GF-D8 (cell line): ENCODE data around the gene AK5.
"Not testable (repeated sequence)": the region's sequence is repeated elsewhere in the genome, so short reads cannot be mapped to it uniquely, and the experiment has no call there.

Source experiments
- DNase-seq: peaks from one replicate; lab custom pipeline; 2025; lab: John Stamatoyannopoulos, UW

AK5 gene

GRCh38 chr1:77499466-77499865, 217.6 kb downstream of the AK5 start:
- DNase-seq: no peak

DNA sequence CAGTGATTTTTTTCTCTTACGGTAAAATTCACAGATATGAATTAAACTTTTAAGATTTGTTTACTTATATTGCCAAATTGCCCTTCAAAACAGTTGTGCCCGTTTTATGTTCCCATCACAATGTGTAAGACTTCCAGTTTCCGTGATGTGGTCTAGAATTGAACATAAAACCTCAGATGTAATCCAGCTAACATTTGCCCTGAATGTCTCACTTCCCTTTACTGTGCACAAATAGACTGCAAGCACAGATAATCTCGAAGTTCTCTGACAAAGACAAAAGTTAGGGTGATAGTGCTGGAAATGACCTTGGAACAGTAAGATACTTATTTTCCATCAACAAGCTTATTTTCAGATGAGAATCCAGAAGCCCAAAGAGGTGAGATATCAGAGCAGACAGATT, 223.2 kb downstream of the AK5 start:
- peak; percentile 11 for DNase-seq

DNA sequence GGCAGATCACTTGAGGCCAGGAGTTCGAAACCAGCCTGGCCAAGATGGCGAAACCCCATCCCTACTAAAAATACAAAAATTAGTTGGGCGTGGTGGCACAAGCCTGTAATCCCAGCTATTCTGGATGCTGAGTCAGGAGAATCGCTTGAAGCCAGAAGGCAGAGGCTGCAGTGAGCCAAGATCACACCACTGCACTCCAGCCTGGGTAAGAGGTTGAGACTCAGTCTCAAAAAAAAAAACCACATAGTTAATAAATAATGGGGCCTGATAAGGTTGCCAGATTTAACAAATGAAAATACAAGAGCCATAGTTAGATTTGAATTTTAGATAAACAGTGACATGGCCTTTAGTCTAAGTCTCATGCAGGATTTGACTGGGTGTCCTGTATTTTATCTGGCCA, 225.0 kb downstream of the AK5 start:
- no peak for DNase-seq

DNA sequence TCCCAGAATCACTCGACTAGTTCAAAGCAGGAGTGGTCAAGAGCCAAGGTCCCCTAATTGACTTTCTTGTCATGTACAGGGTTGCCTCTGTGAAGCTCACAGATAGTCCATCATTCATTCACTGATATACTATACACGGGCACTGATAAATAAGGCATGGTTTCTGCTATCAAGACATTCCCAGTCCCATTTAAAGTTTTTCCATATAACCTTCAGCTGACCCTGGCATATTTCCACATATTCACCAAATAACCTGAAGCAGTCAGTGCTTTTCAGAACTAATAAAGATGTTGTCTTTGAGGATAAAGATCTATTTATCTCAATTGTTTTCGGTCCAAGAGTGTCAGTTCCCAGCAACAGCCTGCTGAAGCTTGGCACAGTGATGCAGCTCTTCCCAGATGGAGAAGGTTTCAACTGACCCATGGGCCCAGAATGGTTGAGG, 227.3 kb downstream of the AK5 start:
- no peak for DNase-seq

DNA sequence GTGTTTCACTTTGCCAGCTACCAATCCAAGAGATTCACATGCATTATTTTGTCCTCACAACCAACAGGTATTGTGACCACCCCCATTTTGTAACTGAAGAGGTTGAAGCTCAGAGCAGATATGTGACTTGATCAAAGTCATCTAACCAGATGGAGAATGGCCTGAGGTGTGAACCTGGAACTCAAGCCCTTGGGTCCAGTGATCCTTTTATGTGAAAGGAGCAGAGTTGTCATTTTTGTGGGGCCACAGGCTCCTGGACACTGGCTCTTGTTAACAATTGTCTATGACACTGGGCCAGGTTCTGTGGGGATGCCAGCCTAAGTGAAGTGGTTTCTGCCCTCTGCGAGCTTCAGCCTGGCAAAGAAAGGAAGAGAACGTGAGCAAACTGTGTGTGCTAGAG, 228.1 kb downstream of the AK5 start:
- no peak for DNase-seq

- no peak for DNase-seq
Measured at GRCh38 chr1:77511440-77511840, 229.6 kb downstream of the AK5 start.

DNA sequence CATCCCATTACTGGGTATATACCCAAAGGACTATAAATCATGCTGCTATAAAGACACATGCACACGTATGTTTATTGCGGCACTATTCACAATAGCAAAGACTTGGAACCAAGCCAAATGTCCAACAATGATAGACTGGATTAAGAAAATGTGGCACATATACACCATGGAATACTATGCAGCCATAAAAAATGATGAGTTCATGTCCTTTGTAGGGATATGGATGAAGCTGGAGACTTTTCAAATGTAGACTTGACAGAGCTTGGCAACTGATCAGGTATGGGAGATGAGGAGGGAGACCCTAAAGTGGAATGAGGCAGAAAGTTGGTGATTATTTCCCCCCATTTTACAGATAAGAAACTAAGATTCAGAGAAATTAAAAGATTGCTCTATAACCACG, 230.8 kb downstream of the AK5 start:
- not testable (repeated sequence) for DNase-seq

DNA sequence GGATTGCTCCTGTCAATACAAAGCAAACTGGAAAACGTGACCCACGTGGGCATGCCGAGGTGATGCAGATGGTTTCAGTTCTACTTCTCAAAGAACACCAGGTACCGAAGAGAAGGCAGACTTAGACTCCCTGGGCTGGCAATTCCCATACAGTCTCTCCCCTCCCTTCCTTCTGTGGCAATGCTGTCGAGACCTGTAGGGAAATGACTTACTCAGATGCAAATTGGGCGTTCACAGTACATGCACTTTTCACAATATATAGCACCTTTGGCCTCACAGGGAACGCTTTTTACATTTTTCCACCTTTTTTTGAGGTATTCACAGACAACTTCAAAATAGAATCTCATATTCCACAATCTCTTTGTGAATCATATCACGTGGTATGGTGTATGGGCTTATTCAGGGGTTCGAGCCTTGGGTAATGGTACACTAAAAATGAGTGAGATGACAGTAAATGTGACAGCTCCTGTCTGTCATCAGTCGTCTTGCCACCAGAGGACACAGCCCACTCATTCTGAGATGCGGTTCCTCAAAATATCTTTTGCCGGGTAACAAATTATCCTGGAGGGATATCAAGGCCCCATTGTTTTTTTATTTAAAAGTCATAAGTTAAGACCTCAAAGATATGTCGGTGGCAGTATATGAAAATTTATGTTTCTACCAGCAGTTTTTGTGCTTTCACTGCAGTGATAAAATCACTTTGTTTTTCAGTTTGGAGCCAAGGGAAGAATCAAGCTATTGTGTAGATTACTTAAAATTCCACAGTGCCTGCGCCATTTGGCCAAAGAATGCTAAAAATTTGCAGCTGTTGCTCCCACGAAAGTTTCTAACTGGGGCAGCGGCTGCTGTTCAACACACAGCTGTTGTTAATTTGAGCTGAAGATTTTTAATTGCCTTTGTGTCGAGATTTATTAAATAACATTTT, 232.3 kb downstream of the AK5 start:
- no peak for DNase-seq

DNA sequence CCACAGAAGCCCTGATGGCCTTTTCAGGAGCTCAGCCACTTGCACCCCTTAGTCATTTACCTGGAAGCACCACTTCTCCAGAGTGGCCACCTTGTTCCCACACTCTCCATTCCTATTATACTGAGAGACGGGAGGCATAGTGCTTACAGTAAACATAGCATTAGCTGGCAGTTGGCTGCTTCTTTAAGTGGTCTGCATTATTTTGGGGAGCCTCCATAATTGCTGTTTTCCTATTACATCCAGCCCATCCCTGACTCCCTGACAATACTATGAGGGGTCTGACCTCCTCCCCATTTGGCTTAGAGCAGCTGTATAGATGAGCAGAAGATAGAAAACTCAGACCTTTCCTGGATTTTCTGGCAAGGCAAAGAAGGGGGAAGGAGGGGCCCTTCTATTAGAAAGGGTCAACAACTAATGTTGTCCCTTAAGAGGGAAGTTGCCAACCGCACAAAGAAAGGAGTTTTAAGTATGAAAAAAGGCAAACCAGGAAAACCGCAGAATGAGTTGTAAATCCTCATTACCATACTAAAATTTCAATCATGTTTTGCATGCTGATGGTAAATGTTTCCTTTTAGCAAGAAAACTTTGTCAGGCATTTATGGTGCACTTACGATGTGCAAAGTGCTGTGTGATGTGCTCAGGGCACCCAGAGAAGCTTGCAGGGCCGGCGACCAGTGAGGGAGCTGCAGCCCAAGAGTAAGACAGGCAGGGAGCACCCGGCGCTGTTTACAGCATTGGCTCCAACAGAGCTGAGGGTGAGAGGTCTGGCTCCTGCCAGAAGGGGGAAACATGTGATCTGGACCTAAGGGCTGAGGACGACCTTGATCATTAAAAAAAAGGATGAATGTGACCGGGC, 233.3 kb downstream of the AK5 start:
- no peak for DNase-seq

DNA sequence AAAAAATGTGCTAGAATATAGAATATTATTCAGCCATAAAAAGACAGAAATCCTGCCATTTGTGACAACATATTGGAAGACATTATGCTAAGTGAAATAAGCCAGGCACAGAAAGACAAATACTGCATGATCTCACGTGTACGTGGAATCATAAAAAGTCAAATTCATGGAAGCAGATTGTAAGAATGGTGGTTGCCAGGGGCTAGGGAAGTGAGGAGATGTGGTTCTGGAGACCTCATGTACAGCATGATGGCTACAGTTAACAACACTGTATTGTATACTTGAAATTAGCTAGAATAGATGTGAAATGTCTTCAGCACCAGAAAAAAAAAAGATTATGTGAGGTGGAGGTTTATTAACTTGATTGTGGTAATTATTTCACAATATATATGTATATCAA, 234.3 kb downstream of the AK5 start:
- DNase-seq: no peak

DNA sequence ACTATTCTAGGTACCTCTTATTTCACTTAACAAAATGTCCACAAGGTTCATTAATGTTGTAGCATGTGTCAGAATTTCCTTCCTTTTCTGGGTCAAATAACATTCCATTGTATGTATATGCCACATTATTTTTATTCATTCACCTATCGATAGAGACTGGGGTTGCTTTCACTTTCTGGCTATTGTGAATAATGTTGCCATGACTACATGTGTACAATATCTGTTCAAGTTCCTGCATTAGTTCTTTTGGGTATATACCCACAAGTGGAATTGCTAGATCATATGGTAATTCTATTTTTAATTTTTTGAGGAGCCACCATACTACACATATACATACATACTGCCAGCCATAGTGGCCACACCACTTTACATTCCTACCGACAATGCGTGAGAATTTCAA, 242.2 kb downstream of the AK5 start:
- no peak for DNase-seq

DNA sequence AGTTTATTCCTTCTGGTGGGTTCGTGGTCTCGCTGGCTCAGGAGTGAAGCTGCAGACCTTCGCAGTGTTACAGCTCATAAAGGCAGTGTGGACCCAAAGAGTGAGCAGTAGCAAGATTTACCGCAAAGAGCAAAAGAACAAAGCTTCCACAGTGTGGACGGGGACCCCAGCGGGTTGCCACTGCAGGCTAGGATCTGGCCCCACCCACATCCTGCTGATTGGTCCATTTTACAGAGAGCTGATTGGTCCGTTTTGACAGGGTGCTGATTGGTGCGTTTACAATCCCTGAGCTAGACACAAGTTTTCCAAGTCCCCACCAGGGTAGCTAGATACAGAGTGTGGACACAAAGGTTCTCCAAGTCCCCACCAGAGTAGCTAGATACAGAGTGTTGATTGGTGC, 249.3 kb downstream of the AK5 start:
- DNase-seq: not testable (repeated sequence)

- DNase-seq: not testable (repeated sequence)
Measured at GRCh38 chr1:77531596-77532280, 249.9 kb downstream of the AK5 start.

DNA sequence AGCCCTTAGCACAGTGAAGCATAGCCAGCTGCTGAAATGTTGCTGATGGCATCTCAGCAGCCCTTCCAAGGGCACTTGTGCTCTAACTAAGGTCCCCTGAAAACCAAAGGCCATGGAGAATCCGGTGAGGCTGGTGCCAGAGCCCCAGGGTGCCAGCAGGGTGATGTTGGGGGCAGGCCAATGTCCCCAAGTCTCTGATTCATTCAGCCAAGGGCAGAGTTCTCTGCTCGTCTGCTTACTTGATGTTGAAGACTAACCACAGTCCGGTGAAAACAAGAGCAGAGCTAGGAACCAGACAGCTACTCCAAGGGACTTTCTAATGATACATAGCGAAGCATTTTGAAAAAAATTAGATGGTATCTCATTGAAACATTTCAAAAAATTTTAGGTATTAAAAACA, 250.8 kb downstream of the AK5 start:
- DNase-seq: no peak

- peak; percentile 66 for DNase-seq
Measured at GRCh38 chr1:77533660-77534305, 252.0 kb downstream of the AK5 start.

DNA sequence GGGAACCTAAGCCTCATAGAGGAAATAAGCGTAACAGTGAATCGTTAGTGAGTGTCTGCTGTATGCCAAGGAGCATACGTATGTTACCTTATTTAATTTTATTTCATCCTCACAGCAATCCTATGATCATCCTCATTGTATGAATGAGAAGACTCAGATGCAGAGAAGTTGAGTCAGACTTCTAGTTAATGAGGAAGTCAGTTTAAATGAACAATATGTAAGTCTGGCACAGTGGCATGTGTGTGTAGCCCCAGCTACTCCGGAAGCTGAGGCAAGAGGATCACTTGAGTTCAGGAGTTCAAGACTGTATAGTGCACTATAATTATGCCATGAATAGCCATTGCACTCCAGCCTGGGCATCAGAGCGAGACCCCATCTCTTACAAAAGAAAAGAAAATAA, 252.6 kb downstream of the AK5 start:
- DNase-seq: peak; percentile 69

DNA sequence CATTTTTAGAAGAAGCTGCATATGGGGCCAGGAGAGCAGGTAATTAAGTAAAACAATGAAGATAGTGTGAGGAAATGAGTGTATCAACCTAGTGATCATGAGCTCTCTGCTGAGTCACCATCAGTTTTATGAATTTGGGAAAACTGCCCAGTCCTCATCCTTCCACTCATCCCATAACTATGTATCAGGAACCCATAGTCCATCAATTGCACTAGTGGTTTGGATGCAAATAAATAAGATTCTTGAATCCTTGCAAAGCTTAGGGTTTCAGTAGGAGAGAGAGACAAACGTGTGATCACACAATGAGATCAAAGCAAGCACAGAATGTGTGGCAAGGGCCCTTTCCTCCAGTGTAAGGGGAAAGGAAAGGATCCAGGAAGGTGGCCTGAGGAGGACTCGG, 255.0 kb downstream of the AK5 start:
- no peak for DNase-seq

DNA sequence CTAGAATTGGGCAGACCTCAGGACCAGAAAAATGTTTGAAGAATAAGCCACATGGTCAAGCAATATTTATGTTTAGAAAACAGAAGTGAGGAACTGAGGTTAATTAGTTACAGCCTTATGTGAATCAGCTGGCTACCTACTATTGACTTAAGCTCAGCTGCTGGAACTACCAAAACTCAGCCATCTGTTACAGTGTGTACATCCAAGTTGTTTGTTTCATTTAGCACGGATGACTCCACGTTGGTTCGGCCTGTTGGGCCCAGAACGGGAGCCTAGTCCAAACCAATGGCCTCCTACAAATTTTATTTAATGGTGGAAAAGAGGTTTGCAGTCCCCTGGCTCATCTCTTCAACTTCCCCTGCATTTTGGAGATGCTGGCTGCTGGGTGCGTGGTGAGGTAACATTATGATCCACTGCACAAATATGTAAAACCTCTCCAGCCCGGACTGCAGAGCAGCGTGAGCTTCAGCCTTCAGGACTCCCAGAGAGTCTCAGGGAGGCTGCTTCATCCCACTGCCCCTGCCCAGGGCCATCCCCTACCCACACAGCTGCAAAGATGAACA, 257.2 kb downstream of the AK5 start:
- no peak for DNase-seq

DNA sequence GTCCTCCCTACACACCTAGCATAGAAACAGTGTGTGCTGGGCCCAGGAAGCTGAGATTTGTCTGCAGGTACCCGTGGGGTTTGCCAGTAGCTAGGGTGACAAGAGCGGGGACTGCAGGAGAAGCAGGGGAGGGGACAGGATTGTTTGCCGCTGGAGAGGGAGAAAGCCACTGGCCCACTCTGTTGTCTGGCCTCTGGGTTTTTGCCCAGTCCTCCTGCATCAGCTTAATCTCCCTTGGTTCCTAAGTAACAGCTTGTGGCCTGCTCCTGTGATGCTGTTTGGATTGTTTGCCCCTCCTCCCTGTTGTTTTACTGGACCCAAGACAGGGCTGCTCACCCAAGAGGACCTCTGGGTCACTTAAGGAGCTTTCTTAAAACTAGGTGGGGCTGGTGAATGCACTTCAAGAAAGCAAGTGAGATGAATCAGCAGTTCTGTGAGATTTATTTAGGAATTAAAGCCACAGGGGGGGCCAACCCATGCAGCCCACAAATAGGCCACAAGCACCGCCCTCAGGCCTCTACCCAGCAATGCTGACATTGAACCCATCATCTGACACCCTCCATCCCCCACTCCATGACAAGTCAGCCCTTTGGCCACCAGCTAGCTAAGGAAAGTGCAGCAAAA, 257.8 kb downstream of the AK5 start:
- no peak for DNase-seq

DNA sequence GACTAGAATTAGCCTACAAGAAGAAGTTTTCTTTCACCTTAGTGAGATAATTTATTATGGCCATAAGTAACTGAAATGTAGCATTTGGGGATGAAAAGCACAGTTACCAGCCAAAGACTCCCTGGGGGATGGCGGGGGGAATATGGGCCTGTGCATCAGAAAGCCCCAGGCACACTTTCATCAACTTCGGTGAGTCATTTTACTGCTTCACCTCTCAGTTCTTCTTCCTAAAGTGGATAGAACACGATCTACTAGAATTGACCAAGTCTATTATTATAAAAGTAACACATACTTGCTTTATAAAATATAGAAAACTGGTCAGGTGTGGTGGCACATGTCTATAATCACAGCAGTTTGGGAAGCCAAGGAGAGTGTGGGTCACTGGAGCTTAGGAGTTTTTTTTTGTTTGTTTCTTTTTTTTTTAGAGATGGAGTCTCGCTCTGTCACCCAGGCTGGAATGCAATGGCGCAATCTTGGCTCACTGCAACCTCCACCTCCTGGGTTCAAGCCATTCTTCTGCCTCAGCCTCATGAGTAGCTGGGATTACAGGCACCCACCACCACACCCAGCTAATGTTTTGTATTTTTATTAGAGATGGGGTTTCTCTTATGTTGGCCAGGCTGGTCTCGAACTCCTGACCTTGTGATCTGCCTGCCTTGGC, 258.8 kb downstream of the AK5 start:
- no peak for DNase-seq

- no peak for DNase-seq
Measured at GRCh38 chr1:77541162-77541545, 259.3 kb downstream of the AK5 start.
